HuH-7.5 (cell line): ENCODE data around the gene MYPOP.
A peak's percentile ranks its signal among the peaks of the same experiment; 100 is the strongest.

Experiments
- DNase-seq: peaks from one replicate; pipeline ENCODE4 v3.0.0; 2011; ENCODE audit warnings: low spot score

MYPOP gene

DNA sequence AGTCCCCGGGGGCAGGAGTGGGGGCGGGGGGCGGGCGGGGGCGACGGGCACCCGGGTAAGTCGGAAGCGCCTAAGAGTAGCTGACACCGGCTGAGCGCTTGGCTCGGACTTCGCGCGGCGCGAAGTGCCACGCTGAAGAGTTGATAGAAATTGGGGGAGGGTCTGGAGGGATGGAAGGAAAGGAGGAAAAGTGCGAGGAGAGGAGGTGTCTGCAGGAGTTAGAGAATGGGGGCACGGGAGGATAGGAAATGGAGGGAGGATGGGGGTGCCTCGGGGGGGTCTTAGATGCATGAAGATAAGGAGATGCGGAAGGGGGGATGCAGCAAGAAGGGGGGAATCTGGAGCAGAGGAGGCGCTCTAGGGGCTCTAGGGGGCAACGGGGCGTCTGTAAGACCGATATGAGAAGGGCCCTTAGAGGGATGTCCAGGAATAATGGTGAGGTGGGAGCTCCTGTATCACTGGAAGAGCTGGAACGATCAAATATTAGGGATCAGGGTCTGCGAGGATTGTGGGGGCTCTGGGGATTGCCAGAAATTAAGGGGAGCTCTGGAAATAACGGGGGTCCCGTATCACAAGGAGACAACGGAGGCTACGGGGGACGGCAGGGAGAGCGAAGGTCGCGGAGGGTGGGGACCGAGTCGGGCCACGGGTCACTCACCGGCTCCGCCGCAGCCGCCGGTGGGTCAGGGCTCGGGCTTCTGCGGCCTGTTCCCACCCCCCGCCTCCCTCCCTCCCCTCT is at the start of gene MYPOP:
TSS of gene MYPOP (minus strand) at position 702 of the 739 bp plus-strand sequence. CDS start 840 bp downstream, outside the sequence.
- DNase-seq, result peak; percentile 53

DNA sequence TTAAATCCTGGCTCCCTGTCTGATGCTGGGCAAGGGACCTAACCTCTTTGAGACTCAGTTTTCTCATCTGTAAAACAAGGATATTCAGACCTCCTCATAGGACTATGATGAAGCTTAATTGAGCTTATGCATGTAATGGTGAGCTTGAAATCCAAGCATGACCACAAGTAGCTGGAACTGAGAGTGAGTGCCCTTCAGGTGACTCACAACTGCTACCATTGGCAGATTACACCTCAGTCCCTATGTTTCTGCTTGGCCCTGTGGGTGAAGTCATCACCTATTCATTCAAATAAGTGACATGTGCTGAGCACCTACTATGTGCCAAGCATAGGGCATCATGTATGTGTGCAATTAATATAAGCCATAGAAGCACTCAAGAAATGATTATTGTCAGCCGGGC is 45.5 kb upstream of the MYPOP start:
- DNase-seq, result no peak

GRCh38 chr19:45940515-45940805 is 38.0 kb upstream of the MYPOP start:
- DNase-seq, result no peak

DNA sequence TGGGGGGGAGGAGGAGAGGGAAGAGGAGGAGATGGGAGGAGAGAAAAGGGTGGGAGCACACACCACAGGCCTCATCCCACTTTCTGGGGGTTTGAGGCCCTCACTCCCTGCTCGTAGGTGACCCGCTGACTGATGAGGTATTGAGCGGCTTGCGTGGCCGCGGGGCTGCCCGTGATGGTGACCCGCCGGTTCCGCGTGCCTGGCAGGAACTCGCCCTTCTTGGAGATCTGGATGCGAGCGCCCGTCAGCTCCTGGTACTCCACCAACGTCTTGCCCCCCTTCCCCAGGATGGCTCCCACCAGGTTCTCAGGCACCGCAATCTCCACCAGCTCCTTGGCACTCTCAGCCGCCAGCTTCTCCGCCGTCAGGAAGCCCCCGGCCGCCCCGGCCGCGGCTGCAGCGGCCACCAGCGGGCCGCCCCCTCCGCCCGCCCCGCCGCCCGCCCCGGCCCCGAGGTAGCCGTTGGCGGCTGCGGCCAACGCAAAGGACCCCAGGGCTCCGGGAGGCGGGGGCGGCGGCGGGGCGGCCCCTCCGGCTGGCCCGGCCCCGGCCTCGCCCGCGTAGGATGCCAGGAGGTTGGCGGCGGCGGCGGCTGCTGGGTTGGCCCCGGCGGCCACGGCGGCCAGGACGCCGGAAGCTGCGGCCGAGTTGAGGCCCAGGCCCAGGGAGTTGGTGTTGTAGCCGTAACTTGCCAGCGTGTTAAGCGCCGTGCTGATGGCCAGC is 37.5 kb upstream of the MYPOP start:
- no peak for DNase-seq

DNA sequence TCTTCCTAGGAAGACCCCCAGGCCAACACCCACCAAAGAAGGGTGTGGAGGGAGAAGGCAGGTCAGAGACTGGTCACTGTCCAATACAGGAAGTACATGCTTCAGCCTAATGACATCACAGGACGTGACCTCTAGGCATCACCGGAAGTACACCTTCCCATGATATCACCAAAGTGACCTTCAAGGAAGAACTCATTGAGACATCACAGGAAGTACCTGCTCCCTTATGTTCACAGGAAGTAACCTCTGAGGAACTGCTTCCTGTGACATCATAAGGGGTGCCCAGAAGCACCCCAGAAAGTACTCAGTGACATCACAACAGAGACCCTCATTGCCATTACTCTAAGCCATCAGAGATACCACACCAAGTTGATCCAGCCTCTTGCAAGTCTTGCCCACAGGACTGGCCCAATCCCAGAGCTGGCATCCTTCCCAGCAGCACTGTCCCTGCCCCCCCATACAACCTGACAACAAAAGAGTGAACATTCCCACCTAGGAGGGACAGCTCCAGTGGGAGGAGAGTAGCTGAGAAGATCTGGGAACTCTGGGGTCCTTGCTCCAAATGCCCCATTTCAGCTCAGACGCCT is 36.4 kb upstream of the MYPOP start:
- no peak for DNase-seq

DNA sequence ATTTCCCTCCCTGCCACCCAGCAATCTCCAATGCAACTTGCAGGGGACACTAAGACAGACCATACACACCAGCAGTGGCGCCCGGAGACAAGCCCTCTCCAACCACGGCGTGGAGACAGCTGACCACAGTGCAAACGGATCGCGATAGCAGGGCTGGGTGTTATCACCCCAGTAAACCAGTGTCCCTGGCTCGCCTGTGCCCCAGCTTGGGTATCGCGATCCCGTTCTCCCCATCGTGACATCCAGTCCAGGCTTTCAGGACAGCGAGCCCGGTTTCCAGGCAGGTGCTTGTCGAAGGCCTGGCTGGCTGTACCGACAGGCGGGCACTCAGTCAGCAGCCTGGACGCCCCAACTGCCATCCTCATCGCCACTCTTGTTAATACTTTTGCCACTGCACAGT is 32.9 kb upstream of the MYPOP start:
- no peak for DNase-seq

DNA sequence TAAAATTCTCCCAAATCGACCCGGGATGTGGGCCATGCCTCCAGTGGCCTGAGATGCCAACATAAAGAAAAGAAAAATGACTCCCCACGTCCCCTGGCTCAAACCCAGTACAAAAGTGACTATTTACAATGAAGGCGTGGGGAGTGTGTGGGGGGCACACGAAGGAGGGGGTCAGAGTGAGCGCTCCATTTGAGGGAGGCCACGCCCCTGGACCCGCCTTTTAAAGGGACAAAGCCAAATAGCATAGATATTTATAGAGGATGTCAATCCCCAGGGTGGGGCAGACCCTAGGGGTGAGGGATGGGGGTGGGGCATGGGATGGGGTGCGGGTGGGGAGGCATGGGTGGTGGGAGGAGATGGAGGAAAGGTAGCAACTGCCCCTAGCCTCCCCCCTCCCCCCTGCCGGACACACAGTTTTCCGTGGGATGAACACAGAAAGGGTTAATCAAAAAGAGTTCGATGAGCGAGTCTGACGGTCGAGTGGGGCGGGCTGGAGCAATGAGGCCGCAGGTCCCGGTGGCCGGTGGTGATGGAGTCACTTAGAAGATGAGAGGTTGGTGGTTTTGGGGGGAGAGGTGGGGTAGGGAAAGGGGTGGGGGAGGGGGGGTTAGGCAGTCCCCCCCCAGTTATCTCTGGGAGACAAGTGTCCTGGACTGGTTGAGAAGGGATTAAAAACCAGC is 32.3 kb upstream of the MYPOP start:
- no peak for DNase-seq

GRCh38 chr19:45933759-45934158 is 31.3 kb upstream of the MYPOP start:
- no peak for DNase-seq

DNA sequence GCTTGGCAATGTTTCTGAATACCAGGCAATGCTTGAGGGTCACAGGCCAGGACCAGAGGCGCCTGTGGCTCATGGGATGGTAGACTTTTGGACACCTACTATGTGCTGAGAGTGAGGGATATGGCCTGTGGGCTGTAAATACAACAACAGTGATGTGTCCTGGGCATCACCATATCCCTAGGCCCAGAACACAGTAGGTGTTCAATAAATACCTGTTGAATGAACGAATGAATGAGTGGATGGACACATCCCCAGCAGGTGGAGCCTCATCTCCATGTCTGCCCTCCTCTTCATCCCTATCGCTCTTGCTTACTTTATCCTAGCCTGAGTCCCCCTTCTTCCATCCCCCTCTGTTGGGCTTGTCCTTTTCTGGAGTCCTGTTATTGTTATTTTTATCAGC is 28.6 kb upstream of the MYPOP start:
- no peak for DNase-seq

GRCh38 chr19:45929247-45929646 is 26.8 kb upstream of the MYPOP start:
- DNase-seq, result no peak

- DNase-seq, result peak; percentile 96
These were observed 25.3 kb upstream of the MYPOP start for GRCh38 chr19:45927565-45928261.

DNA sequence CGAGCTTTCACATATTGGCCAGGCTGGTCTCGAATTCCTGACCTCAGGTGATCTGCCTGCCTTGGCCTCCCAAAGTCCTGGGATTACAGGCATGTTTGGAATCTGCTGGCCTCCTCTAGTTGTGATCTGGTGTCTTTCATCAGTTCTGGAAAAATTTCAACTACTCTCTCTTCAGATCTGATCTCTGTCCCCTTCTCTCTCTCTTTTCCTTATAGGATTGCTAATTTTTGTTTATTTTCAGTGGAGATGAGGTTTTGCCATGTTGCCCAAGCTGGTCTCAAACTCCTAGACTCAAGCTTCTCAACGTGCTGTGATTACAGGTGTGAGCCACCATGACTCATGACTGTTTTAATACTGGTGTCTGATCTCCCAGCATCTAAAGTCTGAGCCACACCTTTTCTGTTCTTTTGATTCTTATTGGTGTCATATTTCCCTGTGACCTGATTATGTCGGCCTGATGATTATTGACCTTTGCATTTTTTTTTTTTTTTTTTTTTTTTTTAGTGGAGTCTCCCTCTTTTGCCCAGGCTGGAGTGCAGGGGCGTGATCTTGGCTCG is 22.6 kb upstream of the MYPOP start:
- no peak for DNase-seq

GRCh38 chr19:45922281-45922680 is 19.9 kb upstream of the MYPOP start:
- no peak for DNase-seq

DNA sequence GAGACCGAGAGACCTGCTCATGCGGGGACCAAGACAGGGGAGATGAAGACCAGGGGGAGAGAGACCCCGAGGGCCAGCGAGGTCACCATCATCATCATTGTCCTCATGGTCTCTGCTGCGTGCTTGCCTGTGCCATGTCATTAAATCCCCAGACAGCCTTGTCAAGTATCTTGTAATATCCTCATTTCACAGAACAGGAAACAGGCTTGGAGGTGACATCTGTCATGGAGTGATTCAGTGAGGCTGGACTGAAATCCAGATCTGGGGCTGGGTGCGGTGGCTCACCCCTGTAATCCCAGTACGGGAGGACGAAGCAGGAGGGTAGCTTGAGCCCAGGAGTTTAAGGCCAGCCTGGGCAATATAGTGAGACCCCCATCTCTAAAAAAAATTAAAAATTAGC is 18.0 kb upstream of the MYPOP start:
- DNase-seq, result no peak

DNA sequence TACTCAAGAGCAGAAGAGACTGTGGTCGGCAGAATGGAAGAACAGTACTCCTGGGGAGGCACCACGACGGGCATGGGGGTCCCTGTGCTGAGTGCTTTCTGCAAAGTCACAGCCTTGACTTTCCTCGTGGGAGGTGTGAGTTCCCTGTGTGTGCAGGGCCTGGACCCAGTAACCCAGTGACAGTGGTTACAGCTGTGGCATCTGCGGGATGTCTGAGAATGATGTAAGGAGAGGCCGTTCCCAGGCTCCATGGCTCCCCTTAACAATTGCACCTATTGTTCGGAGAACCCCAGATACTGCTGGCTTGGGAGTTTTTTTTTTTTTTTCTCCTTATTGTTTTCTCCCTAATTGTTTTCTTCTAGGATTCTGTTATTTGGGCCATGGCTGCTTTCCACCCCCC is 17.3 kb upstream of the MYPOP start:
- DNase-seq, result no peak

DNA sequence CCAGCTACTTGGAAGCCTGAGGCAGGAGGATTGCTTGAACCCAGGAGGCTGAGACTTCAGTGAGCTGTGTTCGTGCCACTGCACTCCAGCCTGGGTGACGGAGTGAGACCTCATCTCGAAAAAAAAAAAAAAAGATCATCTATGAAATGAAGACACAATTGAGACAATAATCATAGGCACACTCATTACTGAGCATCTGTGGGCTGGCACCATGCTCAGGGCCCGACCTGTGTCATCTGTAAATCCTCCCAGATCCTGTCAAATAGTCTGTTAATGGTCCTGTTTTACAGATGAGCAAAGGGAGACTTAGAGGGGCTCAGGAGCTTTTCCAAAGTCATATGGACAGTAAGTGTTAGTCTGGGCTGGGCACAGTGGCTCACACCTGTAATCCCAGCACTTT is 16.3 kb upstream of the MYPOP start:
- no peak for DNase-seq

DNA sequence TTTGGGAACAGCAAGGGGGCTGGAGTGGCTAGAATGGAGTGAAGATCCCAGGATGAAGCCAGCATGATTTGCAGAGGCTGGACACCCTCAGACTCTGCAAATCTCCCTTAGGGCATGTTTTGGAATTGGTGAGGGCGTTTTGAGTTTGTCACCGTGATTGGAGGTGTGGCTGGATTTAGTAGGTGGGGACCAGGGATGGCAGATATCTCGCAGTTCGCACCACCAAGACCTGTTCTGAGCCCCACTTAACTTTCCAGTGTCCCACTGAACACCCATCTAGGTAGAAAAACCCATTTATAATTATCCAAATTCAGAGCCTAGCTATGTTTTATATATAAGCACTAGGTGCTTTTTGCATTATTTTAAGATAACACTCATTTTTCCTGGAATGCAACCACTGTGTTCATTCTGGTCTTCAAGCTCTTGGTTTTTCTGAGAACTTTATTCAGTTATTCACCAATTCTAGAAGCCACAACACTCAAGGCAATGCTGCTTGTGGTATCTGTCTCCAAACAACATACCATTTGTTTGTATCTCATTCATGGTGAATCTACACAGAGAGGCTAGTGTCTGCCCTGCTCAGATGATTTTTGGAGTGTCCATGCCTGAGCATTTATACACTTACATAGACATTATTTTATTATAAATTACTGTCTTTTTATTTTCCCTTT is 15.1 kb upstream of the MYPOP start:
- DNase-seq, result no peak

- DNase-seq, result no peak
These were observed 11.7 kb upstream of the MYPOP start, which contains the start of gene NANOS2 for GRCh38 chr19:45913874-45914830. TSS of gene NANOS2 (minus strand) at chr19:45914778. CDS start at chr19:45914693, 85 bp downstream.

DNA sequence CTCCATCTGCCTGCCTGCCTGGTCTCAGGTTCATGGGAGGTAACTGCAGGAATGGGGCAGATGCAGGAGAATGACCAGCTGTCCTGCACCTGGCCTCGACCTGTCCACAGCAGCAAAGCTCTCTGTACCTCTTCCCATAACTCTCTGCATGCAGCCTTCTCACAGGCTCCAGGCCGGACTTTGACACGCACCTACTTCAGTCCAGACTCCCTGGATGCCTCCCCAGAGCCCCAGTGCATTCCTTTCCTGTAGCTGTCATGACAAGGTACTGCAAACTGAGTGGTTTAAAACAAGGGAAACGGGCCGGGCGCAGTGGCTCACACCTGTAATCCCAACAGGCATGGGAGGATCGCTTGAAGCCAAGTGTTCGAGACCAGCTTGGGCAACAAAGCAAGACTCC is 8.9 kb upstream of the MYPOP start:
- DNase-seq, result peak; percentile 51

- no peak for DNase-seq
These were observed 6.5 kb upstream of the MYPOP start for GRCh38 chr19:45908956-45909355.
